Activated CD8-positive, alpha-beta T cell treated with anti-CD3 and anti-CD28 coated beads for 36 hours (primary cell): Measurements from ENCODE around the gene AAMP. TPM values are rescaled to one million over a fixed set of nuclear protein-coding genes. Genes with fewer than 3 reads are reported as not detected.
A peak's percentile ranks its signal among the peaks of the same experiment; 100 is the strongest.

Source experiments
- ATAC-seq: fragments of 200-7000 bp; cut with Tn5 transposase; one replicate; pipeline ENCODE4 v1.10.0; 2021; ENCODE audit warnings: mild to moderate bottlenecking, moderate library complexity
- CTCF ChIA-PET: fragments of 350-600 bp; sonication (Branson Sonifier 250); formaldehyde crosslinking; loops from one replicate; lab custom pipeline; 2021; ENCODE audit warnings: antibody characterized with exemption; lab: Charles Lee
- POLR2A ChIA-PET: fragments of 350-600 bp; sonication (Branson Sonifier 250); formaldehyde crosslinking; loops from one replicate; lab custom pipeline; 2021; ENCODE audit warnings: antibody characterized with exemption; lab: Charles Lee
- DNase-seq: peaks from one replicate; pipeline ENCODE4 v3.0.0-alpha.2; 2020
- H3K27ac Mint-ChIP-seq: one replicate; pipeline ENCODE4 v1.8.0; 2021; ENCODE audit warnings: mild to moderate bottlenecking, mixed read lengths
- H3K27me3 Mint-ChIP-seq: one replicate; pipeline ENCODE4 v1.8.0; 2021; ENCODE audit warnings: mixed read lengths
- H3K36me3 Mint-ChIP-seq: one replicate; pipeline ENCODE4 v1.8.0; 2021; ENCODE audit warnings: low read depth, mixed read lengths
- H3K4me1 Mint-ChIP-seq: one replicate; pipeline ENCODE4 v1.8.0; 2021; ENCODE audit warnings: low read depth, mixed read lengths
- H3K4me3 Mint-ChIP-seq: one replicate; pipeline ENCODE4 v1.8.0; 2021; ENCODE audit warnings: mild to moderate bottlenecking, moderate library complexity, mixed read lengths
- H3K9me3 Mint-ChIP-seq: one replicate; pipeline ENCODE4 v1.8.0; 2021; ENCODE audit warnings: mixed read lengths
- intact Hi-C: fragments of 100-400 bp; cut with micrococcal nuclease; formaldehyde crosslinking; loops from one replicate; pipeline ENCODE4 v1.10.0; 2022
- total RNA-seq, 2 experiments: library from RNA; stranded (reverse); gene quantifications; one replicate each; pipeline ENCODE4 v1.2.3, GENCODE V29; 2021
- TF ChIP-seq, protein P1 (sequence below): fragments of 200-600 bp; IDR thresholded peaks from one replicate; pipeline ENCODE4 v1.8.0; 2022; ENCODE audit warnings: antibody characterized with exemption, mild to moderate bottlenecking

AAMP gene
- total RNA-seq, 2 experiments from 2014 or later = 75.8 to 82.8 TPM

DNA sequence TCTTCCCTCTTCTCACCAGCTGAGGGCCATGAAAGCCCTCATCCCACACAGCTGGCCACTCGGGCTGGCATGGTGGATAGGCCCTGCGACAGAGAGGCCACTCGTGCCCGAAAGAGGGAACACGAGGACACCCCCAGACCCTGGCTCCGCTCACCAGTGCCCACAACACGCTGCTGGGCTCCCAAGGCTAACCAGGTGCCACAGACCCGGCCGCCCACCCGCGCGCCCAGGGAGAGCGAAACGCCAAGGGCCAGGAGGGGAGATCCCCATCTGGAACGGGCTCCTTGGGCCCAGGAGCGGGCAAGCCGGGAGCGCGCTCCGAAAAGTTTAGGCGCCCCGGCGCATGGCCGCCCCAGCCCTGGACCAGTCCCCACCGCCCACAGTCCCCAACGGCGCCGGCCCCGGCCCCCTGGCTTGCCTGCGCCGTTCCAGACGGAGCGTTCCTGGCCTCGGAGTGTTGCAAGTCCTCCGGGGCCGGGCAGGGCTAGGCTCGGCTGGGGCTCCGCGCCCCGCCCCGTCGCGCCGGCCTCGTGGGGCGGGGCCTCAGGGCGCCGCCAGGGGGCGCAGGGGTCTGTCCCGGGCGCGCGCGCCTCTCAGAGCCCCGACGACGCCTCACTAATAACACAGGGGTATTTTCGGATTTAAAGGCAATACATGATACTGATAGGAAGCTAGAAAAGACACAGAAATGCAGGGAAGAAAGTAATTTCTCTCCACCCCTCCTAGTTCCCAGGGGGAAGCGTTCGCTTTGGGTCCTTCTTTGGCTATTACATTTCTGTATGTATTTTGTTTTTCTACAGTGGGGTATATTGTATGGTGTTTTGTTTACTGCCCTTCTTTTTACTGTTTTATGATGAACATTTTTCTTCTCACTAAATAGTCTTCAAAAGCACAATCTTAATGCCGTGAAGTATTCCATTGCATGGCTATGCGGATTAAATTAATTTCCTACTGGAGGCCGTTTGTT, 22.4 kb upstream of the AAMP start, which contains the start of gene TMBIM1:
Gene TMBIM1 (minus strand): TSS at position 456 of the 967 bp plus-strand sequence. CDS start 10,362 bp downstream, outside the sequence.
- H3K4me3 Mint-ChIP-seq = peak within 1 kb of the TSS; percentile 88
- peaks cover 49% of the 10 kb centered on the region for H3K4me1 Mint-ChIP-seq
- H3K27me3 Mint-ChIP-seq = no peaks in the 10 kb centered on the region
- peak; percentile 83 for DNase-seq
- intact Hi-C loops = no loop called here
- peak within 1 kb of the TSS; percentile 92 for H3K27ac Mint-ChIP-seq
- CTCF ChIA-PET = interaction anchor here (0.6 to 8.8 kb wide), 11 partner anchors 9 to 107 kb away, joined by 3 to 125 read pairs (median 5); partner anchors contain the start of genes AAMP, CATIP and PNKD
- POLR2A ChIA-PET = interaction anchor here (0.6 to 1.8 kb wide), 5 partner anchors 14 to 115 kb away, joined by 3 to 10 read pairs (median 3); no protein-coding TSS in a partner anchor
- ATAC-seq = peak; percentile 92
- TF ChIP-seq, protein P1, sequence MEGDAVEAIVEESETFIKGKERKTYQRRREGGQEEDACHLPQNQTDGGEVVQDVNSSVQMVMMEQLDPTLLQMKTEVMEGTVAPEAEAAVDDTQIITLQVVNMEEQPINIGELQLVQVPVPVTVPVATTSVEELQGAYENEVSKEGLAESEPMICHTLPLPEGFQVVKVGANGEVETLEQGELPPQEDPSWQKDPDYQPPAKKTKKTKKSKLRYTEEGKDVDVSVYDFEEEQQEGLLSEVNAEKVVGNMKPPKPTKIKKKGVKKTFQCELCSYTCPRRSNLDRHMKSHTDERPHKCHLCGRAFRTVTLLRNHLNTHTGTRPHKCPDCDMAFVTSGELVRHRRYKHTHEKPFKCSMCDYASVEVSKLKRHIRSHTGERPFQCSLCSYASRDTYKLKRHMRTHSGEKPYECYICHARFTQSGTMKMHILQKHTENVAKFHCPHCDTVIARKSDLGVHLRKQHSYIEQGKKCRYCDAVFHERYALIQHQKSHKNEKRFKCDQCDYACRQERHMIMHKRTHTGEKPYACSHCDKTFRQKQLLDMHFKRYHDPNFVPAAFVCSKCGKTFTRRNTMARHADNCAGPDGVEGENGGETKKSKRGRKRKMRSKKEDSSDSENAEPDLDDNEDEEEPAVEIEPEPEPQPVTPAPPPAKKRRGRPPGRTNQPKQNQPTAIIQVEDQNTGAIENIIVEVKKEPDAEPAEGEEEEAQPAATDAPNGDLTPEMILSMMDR = peak; percentile 97
- H3K36me3 Mint-ChIP-seq = peaks cover 9% of the 10 kb centered on the region
- H3K9me3 Mint-ChIP-seq = no peaks in the 10 kb centered on the region

DNA sequence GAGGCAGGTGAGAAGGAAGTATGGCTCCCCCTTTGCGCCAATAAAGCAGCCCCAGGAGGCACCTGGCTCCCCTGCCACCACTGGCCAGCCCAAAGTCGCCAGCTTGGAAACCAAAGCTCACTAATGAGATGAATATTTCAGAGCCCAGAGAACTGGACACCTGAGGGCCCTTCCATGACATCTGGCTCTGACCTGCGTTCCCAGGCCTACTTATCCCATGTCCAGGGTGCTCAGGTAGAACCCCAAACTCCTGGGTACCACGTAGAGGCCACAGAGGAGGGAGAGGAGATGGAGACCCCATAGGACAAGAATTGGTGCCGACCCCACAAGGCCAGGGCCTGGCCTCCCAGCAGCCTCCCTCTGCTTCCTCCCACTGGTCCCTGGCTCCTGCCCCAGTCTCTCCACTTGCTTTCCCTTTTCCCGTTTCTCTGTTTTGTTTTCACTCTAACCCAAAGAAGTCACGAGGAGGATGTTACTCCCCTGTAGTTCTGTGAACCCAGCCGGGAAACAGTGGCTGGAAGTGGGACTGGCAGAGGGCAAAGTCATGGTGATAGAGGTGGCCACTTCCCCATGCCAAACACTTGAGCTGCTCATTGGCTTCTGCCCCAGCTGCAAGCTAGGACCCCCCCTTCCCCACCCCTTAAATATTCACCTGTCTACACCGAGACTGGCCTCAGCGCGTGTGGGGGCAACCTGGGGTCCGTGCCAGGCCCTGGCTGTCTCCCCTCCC, 21.5 kb upstream of the AAMP start:
- TF ChIP-seq, protein P1 = no peak
- no peak for DNase-seq
- H3K9me3 Mint-ChIP-seq = no peaks in the 10 kb centered on the region
- no peaks in the 10 kb centered on the region for H3K27me3 Mint-ChIP-seq
- peaks cover 57% of the 10 kb centered on the region for H3K4me1 Mint-ChIP-seq
- no peak for ATAC-seq
- H3K36me3 Mint-ChIP-seq = peaks cover 10% of the 10 kb centered on the region
- intact Hi-C loops = no loop called here
- ChIA-PET POLR2A (interaction anchor here (1.0 to 3.3 kb wide), 7 partner anchors 10 to 915 kb away, joined by 3 to 39 read pairs (median 3); partner anchors contain the start of genes AAMP, PNKD and ZFAND2B), CTCF (interaction anchor here (1.0 to 8.8 kb wide), 11 partner anchors 11 to 173 kb away, joined by 3 to 125 read pairs (median 5); partner anchors contain the start of genes AAMP, CATIP and PNKD)
- peak overlapping the region; percentile 92 for H3K27ac Mint-ChIP-seq
- H3K4me3 Mint-ChIP-seq = peak overlapping the region; percentile 88

DNA sequence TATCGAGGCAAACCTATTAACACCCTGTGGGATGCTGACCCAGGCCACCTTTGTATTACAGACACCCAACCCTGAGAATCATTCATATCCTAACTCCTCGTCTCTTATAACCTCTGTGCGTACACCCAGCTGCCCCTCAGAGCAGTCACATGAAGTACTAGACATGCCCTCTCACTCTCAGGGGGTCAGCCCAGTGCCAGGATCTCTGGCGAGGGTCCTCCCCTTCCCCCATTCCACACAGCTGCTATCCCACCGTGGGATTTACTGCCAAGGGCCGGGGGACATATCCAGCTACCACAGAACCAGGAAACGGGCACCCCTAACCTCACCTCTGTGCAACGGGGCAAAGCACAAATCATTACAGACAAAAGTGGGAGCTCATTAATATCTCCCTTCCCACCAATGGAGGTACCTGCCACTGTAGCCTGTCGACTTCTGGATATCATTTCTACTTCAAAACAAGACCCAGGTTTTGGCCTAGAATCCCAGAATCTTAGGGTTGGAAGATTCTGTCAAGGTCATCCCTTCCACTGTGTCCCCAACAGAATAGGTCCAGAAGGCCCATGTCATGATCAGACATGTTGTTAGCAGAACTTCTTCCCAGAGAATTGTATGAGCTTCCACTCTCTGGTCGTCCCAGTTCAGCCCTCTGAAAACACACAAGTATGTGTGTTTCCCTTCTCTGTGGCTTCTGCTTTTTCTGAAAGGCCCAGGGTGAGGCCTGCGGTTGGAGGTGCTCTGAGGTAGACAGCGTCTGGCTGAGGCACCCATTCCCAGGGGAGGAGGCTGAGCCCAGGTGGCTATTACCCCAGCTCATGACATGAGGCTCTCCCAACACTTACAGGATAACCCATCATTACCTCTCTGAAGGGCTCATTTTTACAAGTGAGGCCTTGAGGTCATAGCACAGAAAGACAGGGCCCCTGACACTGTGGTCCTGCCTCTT, 20.7 kb upstream of the AAMP start:
- TF ChIP-seq, protein P1 = no peak
- ChIA-PET POLR2A (interaction anchor here (1.0 to 3.3 kb wide), 8 partner anchors 11 to 916 kb away, joined by 3 to 39 read pairs (median 4); partner anchors contain the start of genes AAMP, PNKD and ZFAND2B), CTCF (interaction anchor here (0.9 to 8.8 kb wide), 10 partner anchors 12 to 174 kb away, joined by 3 to 125 read pairs (median 4); partner anchors contain the start of genes AAMP, CATIP and PNKD)
- intact Hi-C loops = no loop called here
- DNase-seq = peak; percentile 60
- H3K27ac Mint-ChIP-seq = peak overlapping the region; percentile 92
- H3K4me3 Mint-ChIP-seq = peak overlapping the region; percentile 88
- no peaks in the 10 kb centered on the region for H3K9me3 Mint-ChIP-seq
- no peaks in the 10 kb centered on the region for H3K27me3 Mint-ChIP-seq
- peaks cover 66% of the 10 kb centered on the region for H3K4me1 Mint-ChIP-seq
- no peak for ATAC-seq
- peaks cover 13% of the 10 kb centered on the region for H3K36me3 Mint-ChIP-seq
